GM23338 (cell line): Measurements from ENCODE around the gene PKD2L1. TPM values are rescaled to one million over a fixed set of nuclear protein-coding genes. Genes with fewer than 3 reads are reported as not detected.

Source experiments
- ATAC-seq: fragments of 200-7000 bp; cut with Tn5 transposase; 3 replicates; pipeline ENCODE4 v1.9.1; 2020
- DNase-seq: peaks from one replicate; pipeline ENCODE4 v3.0.0-alpha.2; 2015; ENCODE audit warnings: low spot score
- H2AFZ ChIP-seq: fragments of 200-600 bp; sonication (generic); 2 replicates; pipeline ENCODE4 v1.8.0; 2016; ENCODE audit warnings: antibody characterized with exemption, mild to moderate bottlenecking, moderate library complexity
- H3F3A ChIP-seq: fragments of 200-600 bp; sonication (generic); replicated peaks from 2 replicates; pipeline ENCODE4 v1.8.0; 2017; ENCODE audit warnings: antibody characterized with exemption, mixed run types, low read depth
- H3K27ac ChIP-seq: fragments of 200-600 bp; sonication (generic); 2 replicates; pipeline ENCODE4 v1.6.1; 2016; ENCODE audit warnings: low read depth
- H3K27me3 ChIP-seq: fragments of 200-600 bp; sonication (generic); 2 replicates; pipeline ENCODE4 v1.8.0; 2016; ENCODE audit warnings: mild to moderate bottlenecking, mixed run types, moderate library complexity; ENCODE audit not compliant: insufficient read depth
- H3K36me3 ChIP-seq: fragments of 200-600 bp; sonication (generic); 2 replicates; pipeline ENCODE4 v1.8.0; 2016; ENCODE audit warnings: mild to moderate bottlenecking; ENCODE audit not compliant: insufficient read depth
- H3K4me1 ChIP-seq: fragments of 200-600 bp; sonication (generic); 2 replicates; pipeline ENCODE4 v1.8.0; 2016; ENCODE audit warnings: mild to moderate bottlenecking, moderate library complexity; ENCODE audit not compliant: insufficient read depth
- H3K4me2 ChIP-seq: fragments of 200-600 bp; sonication (generic); 2 replicates; pipeline ENCODE4 v1.7.1; 2017; ENCODE audit warnings: mixed run types
- H3K4me3 ChIP-seq: fragments of 200-600 bp; sonication (generic); 2 replicates; pipeline ENCODE4 v1.6.1; 2016; ENCODE audit warnings: mixed run types
- H3K79me2 ChIP-seq: fragments of 200-600 bp; sonication (generic); replicated peaks from 2 replicates; pipeline ENCODE4 v1.8.0; 2017; ENCODE audit warnings: mild to moderate bottlenecking; ENCODE audit not compliant: insufficient read depth
- H3K9me2 ChIP-seq: fragments of 200-600 bp; sonication (generic); 2 replicates; pipeline ENCODE4 v1.8.0; 2017; ENCODE audit not compliant: insufficient read depth
- H4K20me1 ChIP-seq: fragments of 200-600 bp; sonication (generic); replicated peaks from 2 replicates; pipeline ENCODE4 v1.8.0; 2017; ENCODE audit warnings: mild to moderate bottlenecking; ENCODE audit not compliant: insufficient read depth
- H3K27ac Mint-ChIP-seq: 2 replicates; pipeline ENCODE4 v1.8.0; 2020; ENCODE audit warnings: inconsistent platforms, mild to moderate bottlenecking, moderate library complexity, mixed read lengths
- H3K27me3 Mint-ChIP-seq: 3 replicates; pipeline ENCODE4 v1.8.0; 2022; ENCODE audit warnings: low read depth, mild to moderate bottlenecking, moderate library complexity, mixed read lengths, inconsistent platforms; ENCODE audit not compliant: insufficient read depth, poor library complexity
- H3K36me3 Mint-ChIP-seq: 3 replicates; pipeline ENCODE4 v1.8.0; 2021; ENCODE audit warnings: low read depth, mild to moderate bottlenecking, inconsistent platforms, moderate library complexity, mixed read lengths
- H3K4me1 Mint-ChIP-seq: 3 replicates; pipeline ENCODE4 v1.8.0; 2020; ENCODE audit warnings: mild to moderate bottlenecking, inconsistent platforms, mixed read lengths
- H3K4me3 Mint-ChIP-seq: 3 replicates; pipeline ENCODE4 v1.8.0; 2021; ENCODE audit warnings: moderate library complexity, mild to moderate bottlenecking, inconsistent platforms, mixed read lengths
- H3K9me3 Mint-ChIP-seq: 3 replicates; pipeline ENCODE4 v1.8.0; 2020; ENCODE audit warnings: moderate library complexity, mild to moderate bottlenecking, inconsistent platforms, mixed read lengths
- CREB1 ChIP-seq: fragments of 250-450 bp; sonication (Bioruptor Pico); IDR thresholded peaks from 2 replicates; pipeline ENCODE4 v1.5.0; 2020; ENCODE audit warnings: low read depth, mild to moderate bottlenecking, moderate library complexity
- CTCF ChIP-seq, 2 experiments: fragments of 200-600 bp in 1 of 2; sonication (generic) in 1 of 2; conservative IDR thresholded peaks; 2 replicates each; pipeline versions ENCODE4 v1.5.1 to v1.6.1; 2016 to 2017; ENCODE audit warnings: antibody characterized with exemption in 2 of 2, low read depth in 2 of 2, mild to moderate bottlenecking in 2 of 2, moderate library complexity in 1 of 2
- ETS1 ChIP-seq: IDR thresholded peaks from 2 replicates; pipeline ENCODE4 v1.6.1; 2016; ENCODE audit warnings: antibody characterized with exemption
- EZH2 ChIP-seq: fragments of 200-600 bp; sonication (generic); IDR thresholded peaks from one replicate; pipeline ENCODE4 v1.8.0; 2017; ENCODE audit warnings: antibody characterized with exemption, mild to moderate bottlenecking, low read depth; ENCODE audit not compliant: unreplicated experiment
- EZH2phosphoT487 ChIP-seq: fragments of 200-600 bp; sonication (generic); IDR thresholded peaks from one replicate; pipeline ENCODE4 v1.8.1; 2018; ENCODE audit warnings: antibody characterized with exemption; ENCODE audit not compliant: unreplicated experiment
- JUNB ChIP-seq: IDR thresholded peaks from one replicate; pipeline ENCODE4 v1.6.1; 2016; ENCODE audit warnings: antibody characterized with exemption; ENCODE audit not compliant: unreplicated experiment
- NANOG ChIP-seq: IDR thresholded peaks from 2 replicates; pipeline ENCODE4 v1.6.1; 2016; ENCODE audit warnings: antibody characterized with exemption, borderline replicate concordance
- POLR2AphosphoS5 ChIP-seq: IDR thresholded peaks from 2 replicates; pipeline ENCODE4 v1.6.1; 2016; ENCODE audit warnings: antibody characterized with exemption, low read depth
- REST ChIP-seq: IDR thresholded peaks from one replicate; pipeline ENCODE4 v1.6.1; 2018; ENCODE audit warnings: antibody characterized with exemption; ENCODE audit not compliant: unreplicated experiment
- STAT1 ChIP-seq: IDR thresholded peaks from one replicate; pipeline ENCODE4 v1.6.1; 2016; ENCODE audit warnings: antibody characterized with exemption; ENCODE audit not compliant: unreplicated experiment
- ZNF114 ChIP-seq: fragments of 250-450 bp; sonication (Bioruptor Pico); IDR thresholded peaks from 2 replicates; pipeline ENCODE4 v1.5.0; 2020; ENCODE audit warnings: mild to moderate bottlenecking, moderate library complexity
- ZNF462 ChIP-seq: fragments of 250-450 bp; sonication (Bioruptor Pico); IDR thresholded peaks from 2 replicates; pipeline ENCODE4 v1.5.0; 2020; ENCODE audit warnings: mild to moderate bottlenecking, moderate library complexity
- polyA plus RNA-seq: library from polyadenylated mRNA; unstranded; fragments of >200 nt; fragmentation: Nextera tagmentation; extraction: Ambion mirVana; gene quantifications from 2 replicates; pipeline ENCODE4 v1.2.1, GENCODE V29; 2016
- total RNA-seq: library from RNA; depleted of rRNA; stranded (reverse); fragments of >200 nt; shearing (Covaris generic); gene quantifications from 2 replicates; pipeline ENCODE4 v1.2.3, GENCODE V29; 2014

Gene PKD2L1
- total and polyA plus RNA-seq, 2 experiments from 2014 or later = not detected

- Histone ChIP-seq H3K4me1 (no peaks in the 10 kb centered on the region), H3K79me2 (no peaks in the 10 kb centered on the region), H3K4me3 (no peak overlapping the region), H3K9me2 (no peaks in the 10 kb centered on the region), H2AFZ (no peak overlapping the region), H3K36me3 (no peaks in the 10 kb centered on the region), H3F3A (no peaks in the 10 kb centered on the region), H3K27me3 (no peaks in the 10 kb centered on the region), H4K20me1 (no peaks in the 10 kb centered on the region), H3K4me2 (no peak overlapping the region), H3K27ac (no peak overlapping the region)
- peaks cover 3% of the 10 kb centered on the region for H3K27me3 Mint-ChIP-seq
- H3K36me3 Mint-ChIP-seq = no peaks in the 10 kb centered on the region
- no peaks in the 10 kb centered on the region for H3K9me3 Mint-ChIP-seq
- H3K4me3 Mint-ChIP-seq = no peak overlapping the region
- H3K27ac Mint-ChIP-seq = no peak overlapping the region
- no peaks in the 10 kb centered on the region for H3K4me1 Mint-ChIP-seq
- DNase-seq (no peak), ATAC-seq (no peak)
- no peak for TF ChIP-seq NANOG
- no peak for TF ChIP-seq POLR2AphosphoS5
- no peak for TF ChIP-seq ETS1
- TF ChIP-seq STAT1 = no peak
- no peak for TF ChIP-seq CREB1
- TF ChIP-seq ZNF114 (CRISPR knock-in tag) = no peak
- TF ChIP-seq REST = no peak
- no peak for TF ChIP-seq CTCF (conservative IDR thresholded peaks at IDR 0.05; ENCODE audit: low read depth in 2 of 2)
- no peak for TF ChIP-seq EZH2
- no peak for TF ChIP-seq ZNF462
- TF ChIP-seq EZH2phosphoT487 = no peak
- no peak for TF ChIP-seq JUNB
Observed at GRCh38 chr10:100327007-100327717, 2.9 kb downstream of the PKD2L1 start.
